ENCODE results near the gene SUGP2. TPM values are rescaled to one million over a fixed set of nuclear protein-coding genes. Genes with fewer than 3 reads are reported as not detected.

SUGP2 gene
- total RNA-seq (ENCODE audit: low replicate concordance) = 58.6 and 123 TPM in 2 replicates
- long read RNA-seq, partial matches to known transcripts = 6 of 19 reads
- long read RNA-seq, other reads (novel, unspliced or antisense) = 13 of 19 reads

GRCh38 chr19:19033426-19034203 is at the start of gene SUGP2, which contains the start of gene ARMC6:
Gene SUGP2, minus strand, starts transcription at chr19:19033517. Its CDS starts 2,446 bp downstream, at chr19:19031071.
Gene ARMC6, plus strand, starts transcription at chr19:19033603. Its CDS starts 607 bp downstream, at chr19:19034210.
- peak; percentile 92 for DNase-seq (ENCODE audit: extremely low spot score, unreplicated experiment)
- H3K9me3 Mint-ChIP-seq = no peaks in the 10 kb centered on the region
- peak; percentile 28 for TF ChIP-seq CTCF (conservative IDR thresholded peaks at IDR 0.05)
- H3K36me3 Mint-ChIP-seq = peaks cover 14% of the 10 kb centered on the region
- H3K27ac Mint-ChIP-seq = peak within 1 kb of the TSS; percentile 96
- H3K4me1 Mint-ChIP-seq (ENCODE audit: unreplicated experiment) = peaks cover 15% of the 10 kb centered on the region
- H3K27me3 Mint-ChIP-seq = no peaks in the 10 kb centered on the region
- H3K4me3 Mint-ChIP-seq = peak within 1 kb of the TSS; percentile 98

DNA sequence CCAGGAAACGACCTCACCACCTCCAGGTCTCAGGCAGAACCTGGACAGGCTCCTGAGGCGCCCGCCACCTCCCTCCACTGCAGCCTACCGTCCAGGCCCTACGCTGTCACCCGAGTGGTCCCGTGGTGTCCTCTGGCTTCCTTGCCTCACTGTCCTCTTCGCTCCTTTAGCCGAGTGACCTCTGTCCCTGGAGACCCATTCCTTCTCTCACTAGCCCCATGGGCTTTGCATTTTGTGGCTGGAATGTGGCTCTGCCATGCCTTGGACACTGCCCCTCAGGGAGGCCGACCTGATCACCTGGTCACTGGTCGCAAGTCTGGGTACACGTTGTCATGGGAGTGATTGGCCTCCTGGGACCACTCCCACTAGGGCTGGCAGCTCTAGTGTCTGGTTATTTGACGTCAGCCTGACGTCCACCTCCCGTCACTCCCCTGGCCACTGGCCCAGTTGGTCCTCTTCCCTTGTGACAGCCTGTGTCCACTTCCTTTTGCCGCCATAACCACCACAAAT is 48.4 kb upstream of the SUGP2 start:
- no peaks in the 10 kb centered on the region for H3K27me3 Mint-ChIP-seq
- peaks cover 10% of the 10 kb centered on the region for H3K36me3 Mint-ChIP-seq
- H3K4me3 Mint-ChIP-seq = no peak overlapping the region
- H3K4me1 Mint-ChIP-seq (ENCODE audit: unreplicated experiment) = peaks cover 8% of the 10 kb centered on the region
- H3K27ac Mint-ChIP-seq = no peak overlapping the region
- DNase-seq (ENCODE audit: extremely low spot score, unreplicated experiment) = no peak
- H3K9me3 Mint-ChIP-seq = no peaks in the 10 kb centered on the region
- TF ChIP-seq CTCF (conservative IDR thresholded peaks at IDR 0.05) = no peak

DNA sequence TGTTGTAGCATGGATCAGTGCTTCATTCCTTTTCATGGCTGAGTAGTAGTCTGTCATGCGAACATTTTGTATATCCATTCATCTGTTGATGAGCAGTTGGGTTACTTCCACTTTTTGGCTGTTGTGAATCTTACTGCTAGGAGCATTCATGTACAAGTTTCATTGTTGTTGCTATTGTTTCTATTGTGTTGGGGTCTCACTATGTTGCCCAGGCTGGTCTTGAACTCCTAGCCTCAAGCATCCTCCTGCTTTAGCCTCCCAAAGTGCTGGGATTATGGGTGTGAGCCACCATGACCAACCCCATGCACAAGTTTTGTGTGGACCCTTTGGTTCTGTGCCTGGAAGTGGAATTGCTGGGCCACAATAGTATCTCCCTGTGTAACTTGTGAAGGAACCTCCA is 46.3 kb upstream of the SUGP2 start:
- DNase-seq (ENCODE audit: extremely low spot score, unreplicated experiment) = no peak
- Mint-ChIP-seq H3K27me3 (no peaks in the 10 kb centered on the region), H3K27ac (no peak overlapping the region), H3K4me1 (ENCODE audit: unreplicated experiment) (peaks cover 13% of the 10 kb centered on the region), H3K36me3 (peaks cover 11% of the 10 kb centered on the region), H3K9me3 (no peaks in the 10 kb centered on the region), H3K4me3 (no peak overlapping the region)
- no peak for TF ChIP-seq CTCF (conservative IDR thresholded peaks at IDR 0.05)

DNA sequence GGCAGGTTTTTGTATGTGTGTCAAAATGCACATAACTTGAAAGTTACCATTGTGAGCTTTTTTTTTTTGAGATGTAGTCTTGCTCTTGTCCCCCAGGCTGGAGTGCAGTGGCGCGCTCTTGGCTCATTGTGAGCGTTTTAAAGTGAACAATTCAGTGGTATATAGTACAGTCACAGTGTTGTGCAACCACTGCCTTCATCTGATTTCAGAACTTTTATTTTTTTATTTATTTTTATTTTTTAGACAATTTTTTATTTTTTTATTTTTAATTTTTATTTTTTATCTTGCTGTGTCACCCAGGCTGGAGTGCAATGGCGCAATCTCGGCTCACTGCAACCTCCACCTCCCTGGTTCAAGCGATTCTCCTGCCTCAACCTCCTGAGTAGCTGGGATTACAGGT is 45.5 kb upstream of the SUGP2 start:
- DNase-seq (ENCODE audit: extremely low spot score, unreplicated experiment) = no peak
- Mint-ChIP-seq H3K27me3 (no peaks in the 10 kb centered on the region), H3K27ac (no peak overlapping the region), H3K4me1 (ENCODE audit: unreplicated experiment) (peaks cover 21% of the 10 kb centered on the region), H3K4me3 (no peak overlapping the region), H3K9me3 (no peaks in the 10 kb centered on the region), H3K36me3 (peaks cover 14% of the 10 kb centered on the region)
- no peak for TF ChIP-seq CTCF (conservative IDR thresholded peaks at IDR 0.05)

DNA sequence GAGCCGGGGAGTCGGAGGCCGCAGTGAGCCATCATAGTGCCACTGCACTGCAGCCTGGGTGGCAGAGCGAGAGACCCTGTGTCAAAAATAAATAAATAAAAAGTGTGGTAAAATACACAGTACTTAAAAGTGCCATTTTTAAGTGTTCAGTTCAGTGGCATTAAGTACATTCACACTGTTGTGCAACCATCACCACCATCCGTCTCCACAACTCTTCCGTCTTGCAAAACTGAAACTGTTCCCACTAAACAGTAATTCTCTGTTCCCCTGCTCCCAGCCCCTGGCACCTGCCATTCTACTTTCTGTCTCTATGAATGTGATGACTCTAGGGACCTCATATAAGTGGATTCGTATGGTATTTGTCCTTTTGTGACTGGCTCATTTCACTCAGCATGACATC is 43.8 kb upstream of the SUGP2 start:
- Mint-ChIP-seq H3K4me3 (no peak overlapping the region), H3K9me3 (no peaks in the 10 kb centered on the region), H3K4me1 (ENCODE audit: unreplicated experiment) (peaks cover 18% of the 10 kb centered on the region), H3K27me3 (no peaks in the 10 kb centered on the region), H3K27ac (no peak overlapping the region), H3K36me3 (peaks cover 14% of the 10 kb centered on the region)
- DNase-seq (ENCODE audit: extremely low spot score, unreplicated experiment) = no peak
- no peak for TF ChIP-seq CTCF (conservative IDR thresholded peaks at IDR 0.05)

All from type B pancreatic cell (in vitro differentiated cells).